Measurements from ENCODE around the gene CTIF. TPM values are rescaled to one million over a fixed set of nuclear protein-coding genes. Genes with fewer than 3 reads are reported as not detected.
A peak's percentile ranks its signal among the peaks of the same experiment; 100 is the strongest.

The CTIF gene
- total and polyA plus RNA-seq, 4 donors: 12.2 to 45.7 (median 32.6) TPM

DNA sequence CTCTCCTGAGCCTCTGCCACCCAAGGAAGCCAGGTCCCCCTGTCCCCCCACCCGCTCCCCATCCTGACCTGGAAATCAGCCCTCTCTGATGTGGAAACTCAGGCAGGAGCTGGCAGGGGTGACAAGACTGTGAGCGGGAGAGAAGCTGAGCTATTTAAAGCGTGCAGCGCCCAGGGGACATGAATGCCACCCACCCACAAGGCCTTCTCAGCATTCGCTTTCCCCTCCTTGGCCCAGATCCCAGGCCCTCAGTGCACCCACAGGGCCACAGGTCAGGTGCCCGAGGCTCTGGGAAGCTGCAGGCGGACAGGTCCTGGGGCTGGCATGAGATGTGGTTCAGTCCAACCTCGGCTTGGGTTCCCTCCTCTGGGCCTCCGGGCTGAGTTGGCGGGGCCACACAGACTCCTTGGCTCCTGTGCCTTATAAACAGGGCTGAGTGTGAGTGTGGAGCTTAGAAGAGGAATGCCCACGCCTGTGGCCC is 243.6 kb downstream of the CTIF start:
- DNase-seq (peak in 2 of 3 donors; percentile 54 to 64), ATAC-seq (ENCODE audit: insufficient read depth, low FRiP score) (no peak)
- Histone ChIP-seq H3K9me3 (ENCODE audit: control insufficient read depth in 4 of 4, insufficient read depth in 3 of 4, low read length in 3 of 4) (no peaks in the 10 kb centered on the region), H3K27me3 (ENCODE audit: control insufficient read depth in 3 of 3, insufficient read depth in 3 of 3, low read length in 2 of 3) (no peaks in the 10 kb centered on the region), H3K4me3 (no peak overlapping the region), H3K9ac (ENCODE audit: insufficient read depth in 1 of 2, low read length in 2 of 2) (no peak overlapping the region), H3K36me3 (ENCODE audit: control insufficient read depth in 4 of 4, insufficient read depth in 4 of 4, low read length in 4 of 4) (peaks cover 0 to 5% (median 0%) of the 10 kb centered on the region in 4 donors), H3K27ac (ENCODE audit: low read depth in 1 of 2, low read length in 1 of 2) (peak overlapping the region; percentile 75 to 91), H3K4me1 (ENCODE audit: control insufficient read depth in 5 of 5, insufficient read depth in 5 of 5, low read length in 5 of 5) (peaks cover 12 to 68% (median 39%) of the 10 kb centered on the region in 5 donors)
- TF ChIP-seq, protein P1, sequence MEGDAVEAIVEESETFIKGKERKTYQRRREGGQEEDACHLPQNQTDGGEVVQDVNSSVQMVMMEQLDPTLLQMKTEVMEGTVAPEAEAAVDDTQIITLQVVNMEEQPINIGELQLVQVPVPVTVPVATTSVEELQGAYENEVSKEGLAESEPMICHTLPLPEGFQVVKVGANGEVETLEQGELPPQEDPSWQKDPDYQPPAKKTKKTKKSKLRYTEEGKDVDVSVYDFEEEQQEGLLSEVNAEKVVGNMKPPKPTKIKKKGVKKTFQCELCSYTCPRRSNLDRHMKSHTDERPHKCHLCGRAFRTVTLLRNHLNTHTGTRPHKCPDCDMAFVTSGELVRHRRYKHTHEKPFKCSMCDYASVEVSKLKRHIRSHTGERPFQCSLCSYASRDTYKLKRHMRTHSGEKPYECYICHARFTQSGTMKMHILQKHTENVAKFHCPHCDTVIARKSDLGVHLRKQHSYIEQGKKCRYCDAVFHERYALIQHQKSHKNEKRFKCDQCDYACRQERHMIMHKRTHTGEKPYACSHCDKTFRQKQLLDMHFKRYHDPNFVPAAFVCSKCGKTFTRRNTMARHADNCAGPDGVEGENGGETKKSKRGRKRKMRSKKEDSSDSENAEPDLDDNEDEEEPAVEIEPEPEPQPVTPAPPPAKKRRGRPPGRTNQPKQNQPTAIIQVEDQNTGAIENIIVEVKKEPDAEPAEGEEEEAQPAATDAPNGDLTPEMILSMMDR (IDR thresholded peaks at IDR 0.05; ENCODE audit: control extremely low read depth, extremely low read depth): no peak
- WGBS, 2 donors: 62 to 77% methylated on average over 11 of the region's 11 CpGs

DNA sequence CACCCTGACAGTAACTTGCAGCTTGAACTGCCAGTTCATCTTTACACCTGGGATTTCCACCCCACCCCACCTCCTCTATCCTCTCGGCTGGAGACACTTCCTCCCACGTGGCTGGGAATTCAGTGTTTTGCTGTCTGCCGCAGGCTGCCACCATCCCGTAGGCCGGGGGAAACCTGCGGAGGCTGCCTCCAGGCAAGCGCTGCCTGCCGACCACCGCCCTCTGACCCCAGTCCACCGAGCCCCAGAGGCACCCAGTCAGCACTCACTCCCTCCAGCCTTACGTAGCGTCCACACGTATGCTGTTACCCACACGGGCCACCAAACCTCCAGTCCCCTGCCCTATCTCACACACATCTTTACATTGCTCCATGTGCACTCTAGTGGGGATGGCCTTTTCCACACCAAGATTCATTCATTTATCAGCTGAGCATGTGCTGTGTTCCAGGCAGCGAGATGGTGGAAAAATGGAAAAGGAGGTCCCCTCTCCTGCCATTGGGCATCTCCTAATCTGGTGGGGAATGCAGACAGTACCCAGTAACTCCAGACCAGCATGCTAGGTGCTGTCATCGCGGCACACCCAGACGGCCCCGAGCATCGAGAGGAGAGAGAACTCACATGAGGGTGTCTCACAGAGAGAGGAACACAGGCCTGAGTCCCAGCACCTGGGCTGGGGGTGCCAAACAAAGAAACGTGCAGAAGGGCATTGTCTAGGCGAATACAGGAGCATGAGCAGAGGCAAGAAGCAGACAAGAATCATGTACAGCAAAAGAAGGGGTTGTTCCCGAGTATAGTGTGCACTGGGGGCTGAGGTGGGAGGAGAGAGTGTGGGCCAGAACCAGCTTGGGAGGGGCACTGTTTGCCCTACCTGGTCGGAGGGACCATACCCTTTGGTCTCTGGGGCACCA is 245.0 kb downstream of the CTIF start:
- peaks cover 0 to 7% (median 1%) of the 10 kb centered on the region in 4 donors for H3K36me3 ChIP-seq (ENCODE audit: control insufficient read depth in 4 of 4, insufficient read depth in 4 of 4, low read length in 4 of 4)
- H3K9me3 ChIP-seq (ENCODE audit: control insufficient read depth in 4 of 4, insufficient read depth in 3 of 4, low read length in 3 of 4): no peaks in the 10 kb centered on the region
- ATAC-seq (ENCODE audit: insufficient read depth, low FRiP score) (no peak), DNase-seq (no peak)
- no peak overlapping the region for H3K27ac ChIP-seq (ENCODE audit: low read depth in 1 of 2, low read length in 1 of 2)
- TF ChIP-seq, protein P1 (IDR thresholded peaks at IDR 0.05; ENCODE audit: control extremely low read depth, extremely low read depth): no peak
- no peak overlapping the region for H3K4me3 ChIP-seq
- 90 to 96% methylated on average over 24 of the region's 24 CpGs for WGBS, 2 donors
- no peak overlapping the region for H3K9ac ChIP-seq (ENCODE audit: insufficient read depth in 1 of 2, low read length in 2 of 2)
- peaks cover 12 to 53% (median 38%) of the 10 kb centered on the region in 5 donors for H3K4me1 ChIP-seq (ENCODE audit: control insufficient read depth in 5 of 5, insufficient read depth in 5 of 5, low read length in 5 of 5)
- H3K27me3 ChIP-seq (ENCODE audit: control insufficient read depth in 3 of 3, insufficient read depth in 3 of 3, low read length in 2 of 3): no peaks in the 10 kb centered on the region

DNA sequence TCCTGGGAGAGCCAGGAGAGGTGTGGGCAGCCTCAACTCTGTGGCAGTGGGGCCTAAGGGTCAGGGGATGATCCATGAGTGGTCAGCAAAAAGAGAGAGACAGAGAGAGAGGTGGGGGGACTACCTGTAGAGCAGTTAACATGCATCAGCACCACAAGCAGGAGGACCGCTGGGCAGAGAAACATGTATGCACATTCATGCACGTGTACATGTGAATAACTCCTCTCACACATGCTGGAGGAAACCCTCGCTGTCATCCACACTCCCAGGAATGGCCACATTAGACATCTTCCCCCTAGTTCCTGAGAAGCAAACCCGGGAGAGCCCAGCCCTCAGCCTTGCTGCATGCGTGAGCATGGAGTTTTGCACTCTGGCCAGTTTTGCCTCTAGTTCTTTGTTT is 245.8 kb downstream of the CTIF start:
- 78 to 86% methylated on average over 5 of the region's 5 CpGs for WGBS, 2 donors
- H3K27ac ChIP-seq (ENCODE audit: low read depth in 1 of 2, low read length in 1 of 2): no peak overlapping the region
- TF ChIP-seq, protein P1 (IDR thresholded peaks at IDR 0.05; ENCODE audit: control extremely low read depth, extremely low read depth): no peak
- peaks cover 12 to 45% (median 30%) of the 10 kb centered on the region in 5 donors for H3K4me1 ChIP-seq (ENCODE audit: control insufficient read depth in 5 of 5, insufficient read depth in 5 of 5, low read length in 5 of 5)
- H3K36me3 ChIP-seq (ENCODE audit: control insufficient read depth in 4 of 4, insufficient read depth in 4 of 4, low read length in 4 of 4): peaks cover 0 to 7% (median 3%) of the 10 kb centered on the region in 4 donors
- ATAC-seq (ENCODE audit: insufficient read depth, low FRiP score): no peak
- H3K4me3 ChIP-seq: no peak overlapping the region
- H3K9me3 ChIP-seq (ENCODE audit: control insufficient read depth in 4 of 4, insufficient read depth in 3 of 4, low read length in 3 of 4): no peaks in the 10 kb centered on the region
- no peaks in the 10 kb centered on the region for H3K27me3 ChIP-seq (ENCODE audit: control insufficient read depth in 3 of 3, insufficient read depth in 3 of 3, low read length in 2 of 3)
- DNase-seq: no peak
- H3K9ac ChIP-seq (ENCODE audit: insufficient read depth in 1 of 2, low read length in 2 of 2): no peak overlapping the region
